Measurements from ENCODE around the gene TCP11L2. TPM values are rescaled to one million over a fixed set of nuclear protein-coding genes. Genes with fewer than 3 reads are reported as not detected.

The TCP11L2 gene
- total and polyA plus RNA-seq, 2 of the 13 experiments (the other 11 are each of a cell fraction or from before 2014, with no cell fraction given), result 4.6 to 24.1 TPM

GRCh38 chr12:106284358-106285105, 18.0 kb upstream of the TCP11L2 start (continued):
- TF ChIP-seq ZBTB10 (CRISPR knock-in tag; IDR thresholded peaks at IDR 0.05; ENCODE audit: borderline replicate concordance), result peak; percentile 98
- no peak for TF ChIP-seq ATF7 (IDR thresholded peaks at IDR 0.05)
- TF ChIP-seq ATF7 (CRISPR knock-in tag; IDR thresholded peaks at IDR 0.05), result peak; percentile 69; the same call in 1 of the 2 replicates
- no peak for TF ChIP-seq ZNF850 (CRISPR knock-in tag; conservative IDR thresholded peaks at IDR 0.05)
- no peak for TF ChIP-seq ZNF343 (CRISPR knock-in tag; IDR thresholded peaks at IDR 0.05)
- no peak for TF ChIP-seq RFX3 (CRISPR knock-in tag; IDR thresholded peaks at IDR 0.05)
- no peak for TF ChIP-seq PHF5A (CRISPR knock-in tag; IDR thresholded peaks at IDR 0.05; ENCODE audit: low read depth, unreplicated experiment)
- TF ChIP-seq MXD4 (CRISPR knock-in tag; IDR thresholded peaks at IDR 0.05), result peak; percentile 33; the same call in 1 of the 2 replicates
- TF ChIP-seq ZNF766 (CRISPR knock-in tag; IDR thresholded peaks at IDR 0.05; ENCODE audit: borderline replicate concordance), result no peak
- TF ChIP-seq REXO4 (CRISPR knock-in tag; IDR thresholded peaks at IDR 0.05; ENCODE audit: borderline replicate concordance), result no peak
- peak; percentile 63 for TF ChIP-seq SP5 (CRISPR knock-in tag; IDR thresholded peaks at IDR 0.05; ENCODE audit: borderline replicate concordance, low read depth)
- 0 out of 2 replicates have a peak, but pooled peaks have one; percentile 42 for TF ChIP-seq ZNF317 (CRISPR knock-in tag; IDR thresholded peaks at IDR 0.05)
- no peak for TF ChIP-seq CHCHD3 (CRISPR knock-in tag; IDR thresholded peaks at IDR 0.05)
- TF ChIP-seq CC2D1A (CRISPR knock-in tag; IDR thresholded peaks at IDR 0.05), result no peak
- TF ChIP-seq ZNF207 (IDR thresholded peaks at IDR 0.05; ENCODE audit: borderline replicate concordance), result no peak
- TF ChIP-seq SOX13 (IDR thresholded peaks at IDR 0.05), result peak; percentile 99
- TF ChIP-seq SOX13 (CRISPR knock-in tag; conservative IDR thresholded peaks at IDR 0.05 in 1 of 2, IDR thresholded peaks at IDR 0.05 in 1 of 2), result peak in 1 of 2 experiments; percentile 100; a peak in 2 of 4 replicates
- no peak for TF ChIP-seq SNAPC5 (CRISPR knock-in tag; IDR thresholded peaks at IDR 0.05; ENCODE audit: borderline replicate concordance)
- TF ChIP-seq ZNF232 (CRISPR knock-in tag; IDR thresholded peaks at IDR 0.05; ENCODE audit: borderline replicate concordance), result 0 out of 2 replicates have a peak, but pooled peaks have one; percentile 35
- TF ChIP-seq ZNF562 (CRISPR knock-in tag; IDR thresholded peaks at IDR 0.05; ENCODE audit: borderline replicate concordance), result no peak
- TF ChIP-seq MEIS1 (CRISPR knock-in tag; IDR thresholded peaks at IDR 0.05; ENCODE audit: borderline replicate concordance), result peak; percentile 81; the same call in 1 of the 2 replicates
- peak; percentile 34; the same call in 1 of the 2 replicates for TF ChIP-seq ARID4A (CRISPR knock-in tag; IDR thresholded peaks at IDR 0.05; ENCODE audit: borderline replicate concordance)
- no peak for TF ChIP-seq SYNCRIP (IDR thresholded peaks at IDR 0.05; ENCODE audit: insufficient read depth, low read depth, low read length)
